ENCODE results near the gene ZBTB3. TPM values are rescaled to one million over a fixed set of nuclear protein-coding genes. Genes with fewer than 3 reads are reported as not detected.
A peak's percentile ranks its signal among the peaks of the same experiment; 100 is the strongest.

ZBTB3 gene
- total and polyA plus RNA-seq, 4 donors, result 1.5 to 6.4 (median 4.2) TPM

DNA sequence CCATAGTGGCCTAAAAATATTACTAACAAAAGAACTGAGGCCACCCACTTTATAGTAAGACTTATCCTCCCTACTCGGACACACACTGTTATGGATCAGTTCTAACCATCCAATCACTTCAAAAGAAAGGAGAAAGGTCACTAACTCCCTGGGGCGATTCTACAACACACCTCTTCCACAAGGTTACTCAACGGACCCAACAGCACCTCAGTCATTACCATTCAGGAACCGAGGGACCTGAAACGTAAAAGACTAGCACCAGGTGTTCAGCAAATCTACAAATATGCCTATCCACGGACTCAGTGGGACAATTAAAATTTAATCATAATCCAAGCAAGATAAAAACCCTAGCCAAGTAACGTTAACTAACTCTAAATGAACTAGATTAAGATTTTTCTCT, 28.3 kb downstream of the ZBTB3 start:
- Histone ChIP-seq H3K36me3 (ENCODE audit: control insufficient read depth in 4 of 4, insufficient read depth in 3 of 4, low read depth in 1 of 4, low read length in 3 of 4) (peaks cover 15 to 33% (median 30%) of the 10 kb centered on the region in 4 donors), H3K9me3 (ENCODE audit: control insufficient read depth in 4 of 4, low read length in 3 of 4) (no peaks in the 10 kb centered on the region), H3K27me3 (ENCODE audit: control insufficient read depth in 4 of 4, insufficient read depth in 4 of 4, low read length in 3 of 4) (no peaks in the 10 kb centered on the region), H3K4me1 (ENCODE audit: control insufficient read depth in 4 of 4, insufficient read depth in 4 of 4, low read length in 3 of 4) (peaks cover 2 to 40% (median 25%) of the 10 kb centered on the region in 4 donors), H3K27ac (ENCODE audit: low read depth in 1 of 2, low read length in 2 of 2) (peak overlapping the region; percentile 97), H3K9ac (ENCODE audit: low read depth in 1 of 2, low read length in 2 of 2) (peak overlapping the region; percentile 63 to 86), H3K4me3 (ENCODE audit: low read depth in 1 of 3, low read length in 3 of 3) (peak overlapping the region; percentile 78 to 96 (median 87))
- WGBS, result 0% methylated on average over 7 of the region's 7 CpGs
- TF ChIP-seq HNF4G (IDR thresholded peaks at IDR 0.05), result no peak
- peak; percentile 67 for TF ChIP-seq TAF1 (conservative IDR thresholded peaks at IDR 0.05)
- DNase-seq (ENCODE audit: low spot score), result no peak

DNA sequence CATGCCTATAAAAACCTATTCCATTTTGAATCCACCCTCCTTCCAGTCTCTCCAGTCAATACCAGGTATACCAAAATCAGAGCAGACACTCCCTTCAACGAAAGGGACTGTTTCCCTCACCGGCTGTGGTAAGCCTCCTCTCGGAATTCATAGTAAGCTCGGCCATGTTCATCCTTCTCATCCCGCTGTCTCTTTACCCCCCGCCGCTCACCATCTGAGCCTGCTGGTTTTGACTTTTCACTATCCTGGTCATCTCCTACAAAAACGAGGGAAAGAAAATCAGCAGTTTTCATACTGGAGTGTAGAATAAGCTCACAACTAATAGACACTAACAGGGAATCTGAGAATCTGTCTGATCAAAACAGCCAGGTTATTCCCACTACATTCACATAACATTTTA, 29.8 kb downstream of the ZBTB3 start:
- TF ChIP-seq SP1 (IDR thresholded peaks at IDR 0.05), result no peak
- TF ChIP-seq RAD21 (IDR thresholded peaks at IDR 0.05), result no peak
- TF ChIP-seq FOXA1 (IDR thresholded peaks at IDR 0.05), result no peak
- TF ChIP-seq, protein P1, sequence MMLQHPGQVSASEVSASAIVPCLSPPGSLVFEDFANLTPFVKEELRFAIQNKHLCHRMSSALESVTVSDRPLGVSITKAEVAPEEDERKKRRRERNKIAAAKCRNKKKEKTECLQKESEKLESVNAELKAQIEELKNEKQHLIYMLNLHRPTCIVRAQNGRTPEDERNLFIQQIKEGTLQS (IDR thresholded peaks at IDR 0.05), result no peak
- no peak for TF ChIP-seq NR2F2 (IDR thresholded peaks at IDR 0.05)
- TF ChIP-seq JUND (IDR thresholded peaks at IDR 0.05), result no peak
- no peak for TF ChIP-seq ZBTB33 (IDR thresholded peaks at IDR 0.05)
- TF ChIP-seq MAX (IDR thresholded peaks at IDR 0.05), result no peak
- no peak for TF ChIP-seq HNF4G (IDR thresholded peaks at IDR 0.05)
- no peak for TF ChIP-seq CTCF (IDR thresholded peaks at IDR 0.05; ENCODE audit: low read depth, low read length, missing input control)
- peaks cover 0 to 28% (median 19%) of the 10 kb centered on the region in 4 donors for H3K4me1 ChIP-seq (ENCODE audit: control insufficient read depth in 4 of 4, insufficient read depth in 4 of 4, low read length in 3 of 4)

DNA sequence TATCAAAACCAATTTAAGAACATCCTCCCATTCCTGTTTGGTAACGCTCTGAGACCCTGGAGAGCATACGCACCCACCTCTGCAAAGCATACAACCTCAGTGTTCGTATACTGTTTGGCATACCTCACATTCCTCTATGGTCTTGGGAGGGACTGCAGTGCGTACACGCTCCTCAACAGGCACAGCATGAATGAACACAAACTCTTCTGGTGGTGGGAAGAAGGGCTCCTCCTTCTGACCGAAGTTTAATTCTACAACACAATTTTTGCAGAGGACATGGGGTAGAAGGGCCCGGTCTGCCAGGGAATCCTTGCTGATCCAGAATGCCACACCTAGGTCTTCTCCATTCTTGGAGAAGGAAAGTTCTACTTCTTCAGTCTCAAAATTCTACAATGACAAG, 32.0 kb downstream of the ZBTB3 start:
- Histone ChIP-seq H3K27me3 (ENCODE audit: control insufficient read depth in 4 of 4, insufficient read depth in 4 of 4, low read length in 3 of 4) (no peaks in the 10 kb centered on the region), H3K9me3 (ENCODE audit: control insufficient read depth in 4 of 4, low read length in 3 of 4) (no peaks in the 10 kb centered on the region), H3K9ac (ENCODE audit: low read depth in 1 of 2, low read length in 2 of 2) (no peak overlapping the region), H3K27ac (ENCODE audit: low read depth in 1 of 2, low read length in 2 of 2) (no peak overlapping the region), H3K4me3 (ENCODE audit: low read depth in 1 of 3, low read length in 3 of 3) (no peak overlapping the region), H3K36me3 (ENCODE audit: control insufficient read depth in 4 of 4, insufficient read depth in 3 of 4, low read depth in 1 of 4, low read length in 3 of 4) (peaks cover 22 to 61% (median 59%) of the 10 kb centered on the region in 4 donors), H3K4me1 (ENCODE audit: control insufficient read depth in 4 of 4, insufficient read depth in 4 of 4, low read length in 3 of 4) (peaks cover 0 to 23% (median 14%) of the 10 kb centered on the region in 4 donors)
- TF ChIP-seq JUND (IDR thresholded peaks at IDR 0.05) (no peak), RXRA (IDR thresholded peaks at IDR 0.05) (no peak), EGR1 (IDR thresholded peaks at IDR 0.05; ENCODE audit: low read depth in 2 of 2) (no peak), HNF4G (IDR thresholded peaks at IDR 0.05) (no peak), MAX (IDR thresholded peaks at IDR 0.05) (no peak), HNF4A (conservative IDR thresholded peaks at IDR 0.05) (no peak), CTCF (IDR thresholded peaks at IDR 0.05; ENCODE audit: low read depth, low read length, missing input control) (no peak), ZBTB33 (IDR thresholded peaks at IDR 0.05) (no peak), SP1 (IDR thresholded peaks at IDR 0.05) (no peak), YY1 (IDR thresholded peaks at IDR 0.05) (no peak)
- DNase-seq (ENCODE audit: low spot score), result no peak
- 83% methylated on average over 7 of the region's 7 CpGs for WGBS

More for the DNA sequence above, 29.8 kb downstream of the ZBTB3 start:
- 59% methylated on average over 8 of the region's 8 CpGs for WGBS
- no peak overlapping the region for H3K4me3 ChIP-seq (ENCODE audit: low read depth in 1 of 3, low read length in 3 of 3)
- no peak overlapping the region for H3K27ac ChIP-seq (ENCODE audit: low read depth in 1 of 2, low read length in 2 of 2)
- H3K36me3 ChIP-seq (ENCODE audit: control insufficient read depth in 4 of 4, insufficient read depth in 3 of 4, low read depth in 1 of 4, low read length in 3 of 4), result peaks cover 18 to 46% (median 43%) of the 10 kb centered on the region in 4 donors
- no peaks in the 10 kb centered on the region for H3K9me3 ChIP-seq (ENCODE audit: control insufficient read depth in 4 of 4, low read length in 3 of 4)
- no peak overlapping the region for H3K9ac ChIP-seq (ENCODE audit: low read depth in 1 of 2, low read length in 2 of 2)
- no peak for DNase-seq (ENCODE audit: low spot score)
- no peaks in the 10 kb centered on the region for H3K27me3 ChIP-seq (ENCODE audit: control insufficient read depth in 4 of 4, insufficient read depth in 4 of 4, low read length in 3 of 4)
